ENCODE measurements around the gene RAP1GAP2.
"Not testable (repeated sequence)": the region's sequence is repeated elsewhere in the genome, so short reads cannot be mapped to it uniquely, and the experiment has no call there.

Gene RAP1GAP2

DNA sequence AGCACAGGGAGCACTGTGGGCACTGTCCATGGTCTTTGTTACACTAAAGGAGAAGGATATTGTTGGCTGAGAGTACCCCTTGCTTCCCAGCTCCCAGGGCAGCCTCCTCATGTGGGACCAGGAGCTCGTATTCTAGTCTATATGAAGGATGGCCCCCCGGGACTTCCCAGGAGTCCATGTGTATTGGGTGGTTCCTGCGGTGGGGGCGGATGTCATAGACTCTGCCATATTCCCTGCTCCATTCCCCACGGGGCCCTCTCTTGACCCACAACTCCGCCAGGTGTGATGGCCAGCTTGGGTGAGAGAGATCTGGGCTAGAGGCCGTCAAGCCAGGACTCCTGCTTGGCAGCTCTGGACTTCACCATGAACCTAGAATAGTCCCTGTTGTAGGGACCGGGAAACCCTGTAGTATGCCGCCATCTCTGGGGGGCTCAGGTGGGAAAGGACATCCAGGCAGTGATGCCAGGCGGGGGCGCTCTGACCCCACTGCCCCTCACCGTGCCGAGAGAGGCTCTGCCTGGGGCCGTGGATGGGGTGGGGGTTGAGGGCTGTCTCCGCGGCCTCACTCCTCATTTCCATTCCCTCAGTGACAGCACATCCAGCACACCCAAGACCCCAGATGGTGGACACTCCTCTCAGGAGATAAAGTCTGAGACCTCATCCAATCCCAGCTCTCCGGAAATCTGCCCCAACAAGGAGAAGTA, 229.3 kb downstream of the RAP1GAP2 start:
- H3K27me3 ChIP-seq (ENCODE audit: control insufficient read depth in 2 of 2, insufficient read depth in 2 of 2, low read length in 2 of 2), result no peaks in the 10 kb centered on the region
- no peak overlapping the region for H3K4me3 ChIP-seq (ENCODE audit: low read length in 2 of 2)
- H3K36me3 ChIP-seq (ENCODE audit: control insufficient read depth in 2 of 2, insufficient read depth in 2 of 2, low read length in 2 of 2), result peaks cover 36 to 38% of the 10 kb centered on the region in 2 donors
- H3K27ac ChIP-seq (ENCODE audit: low read depth in 2 of 2, low read length in 2 of 2), result no peak overlapping the region
- H3K4me1 ChIP-seq (ENCODE audit: control insufficient read depth in 2 of 2, insufficient read depth in 2 of 2, low read length in 2 of 2), result no peaks in the 10 kb centered on the region
- H3K9me3 ChIP-seq (ENCODE audit: control insufficient read depth in 2 of 2, low read length in 2 of 2), result peaks cover 4 to 7% of the 10 kb centered on the region in 2 donors
- no peak overlapping the region for H3K9ac ChIP-seq (ENCODE audit: low read depth in 1 of 2, low read length in 2 of 2)

DNA sequence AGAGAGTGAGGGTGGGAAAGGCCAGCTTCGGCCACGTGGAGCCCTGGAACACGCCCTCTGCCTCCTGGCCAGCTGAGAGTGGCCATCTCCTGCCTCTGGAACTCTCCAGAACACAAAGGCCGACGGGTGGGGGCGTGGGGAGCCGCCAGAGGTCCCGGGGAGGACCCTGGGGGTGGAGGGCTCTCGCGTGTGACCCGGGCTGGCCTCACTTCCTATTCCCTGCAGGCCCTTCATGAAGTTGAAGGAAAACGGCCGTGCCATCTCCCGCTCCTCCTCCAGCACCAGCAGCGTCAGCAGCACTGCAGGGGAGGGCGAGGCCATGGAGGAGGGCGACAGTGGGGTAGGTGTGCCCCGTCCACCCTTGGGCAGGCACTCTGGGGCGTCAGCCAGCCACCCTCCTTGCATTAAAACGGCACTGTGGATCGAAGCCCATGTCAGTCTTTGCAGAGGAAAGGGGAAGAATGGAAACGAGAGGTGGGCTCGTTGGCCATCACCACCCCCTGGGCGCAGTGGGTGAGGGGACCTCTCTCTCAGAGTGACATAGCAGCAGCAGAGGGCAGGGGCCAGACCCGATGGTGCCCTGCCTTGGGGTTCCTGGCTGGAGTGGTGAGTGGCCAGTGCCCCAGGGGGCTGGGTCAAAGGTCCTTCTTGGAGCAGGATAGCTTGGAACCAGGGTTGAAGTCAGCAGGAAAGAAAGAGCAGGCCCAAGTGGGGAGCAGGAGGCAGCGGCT, 230.1 kb downstream of the RAP1GAP2 start:
- H3K36me3 ChIP-seq (ENCODE audit: control insufficient read depth in 2 of 2, insufficient read depth in 2 of 2, low read length in 2 of 2), result peaks cover 36% of the 10 kb centered on the region in 2 donors
- no peaks in the 10 kb centered on the region for H3K27me3 ChIP-seq (ENCODE audit: control insufficient read depth in 2 of 2, insufficient read depth in 2 of 2, low read length in 2 of 2)
- no peaks in the 10 kb centered on the region for H3K4me1 ChIP-seq (ENCODE audit: control insufficient read depth in 2 of 2, insufficient read depth in 2 of 2, low read length in 2 of 2)
- peaks cover 4 to 7% of the 10 kb centered on the region in 2 donors for H3K9me3 ChIP-seq (ENCODE audit: control insufficient read depth in 2 of 2, low read length in 2 of 2)
- H3K9ac ChIP-seq (ENCODE audit: low read depth in 1 of 2, low read length in 2 of 2), result no peak overlapping the region
- no peak overlapping the region for H3K4me3 ChIP-seq (ENCODE audit: low read length in 2 of 2)
- no peak overlapping the region for H3K27ac ChIP-seq (ENCODE audit: low read depth in 2 of 2, low read length in 2 of 2)

DNA sequence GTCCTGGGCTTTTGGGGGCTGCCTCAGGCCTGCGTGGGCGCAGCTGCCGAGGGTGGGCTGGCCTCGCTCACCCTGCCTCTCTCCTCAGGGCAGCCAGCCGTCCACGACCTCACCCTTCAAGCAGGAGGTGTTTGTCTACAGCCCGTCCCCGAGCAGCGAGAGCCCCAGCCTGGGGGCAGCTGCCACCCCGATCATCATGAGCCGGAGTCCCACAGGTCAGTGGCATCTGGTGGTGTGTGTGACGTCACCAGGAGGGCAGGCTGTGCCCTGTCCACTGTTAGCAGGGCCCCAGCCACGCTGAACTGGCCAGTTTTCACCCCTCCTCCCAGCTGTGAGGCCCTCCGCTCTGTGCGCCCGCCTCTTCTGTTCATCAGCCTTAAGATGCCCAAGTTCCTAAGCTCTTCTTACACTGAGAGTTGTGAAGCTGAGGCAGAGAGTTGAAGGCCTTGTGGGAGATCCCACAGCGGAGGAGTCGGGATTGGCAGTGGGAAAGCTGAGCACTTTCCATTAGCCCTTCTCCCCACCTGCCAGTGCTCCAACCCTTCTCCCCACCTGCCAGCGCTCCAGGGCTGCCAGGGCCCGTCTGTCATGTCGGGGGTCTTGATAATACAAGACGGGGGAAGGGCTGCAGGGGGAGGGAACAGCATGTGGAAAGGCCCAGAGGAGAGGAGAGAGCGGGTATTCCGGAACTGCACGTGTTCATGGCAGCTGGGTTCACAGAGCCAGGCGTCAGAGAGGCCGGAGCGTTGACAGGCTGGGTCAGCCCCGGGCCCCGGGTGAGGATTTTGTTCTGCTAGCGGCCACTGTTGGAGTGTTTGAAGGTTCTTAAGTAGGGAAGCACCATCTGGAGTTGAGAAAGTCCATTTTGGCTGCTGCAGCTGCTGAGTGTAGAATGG, 230.9 kb downstream of the RAP1GAP2 start:
- Histone ChIP-seq H3K27ac (ENCODE audit: low read depth in 2 of 2, low read length in 2 of 2) (no peak overlapping the region), H3K36me3 (ENCODE audit: control insufficient read depth in 2 of 2, insufficient read depth in 2 of 2, low read length in 2 of 2) (peaks cover 29 to 36% of the 10 kb centered on the region in 2 donors)

DNA sequence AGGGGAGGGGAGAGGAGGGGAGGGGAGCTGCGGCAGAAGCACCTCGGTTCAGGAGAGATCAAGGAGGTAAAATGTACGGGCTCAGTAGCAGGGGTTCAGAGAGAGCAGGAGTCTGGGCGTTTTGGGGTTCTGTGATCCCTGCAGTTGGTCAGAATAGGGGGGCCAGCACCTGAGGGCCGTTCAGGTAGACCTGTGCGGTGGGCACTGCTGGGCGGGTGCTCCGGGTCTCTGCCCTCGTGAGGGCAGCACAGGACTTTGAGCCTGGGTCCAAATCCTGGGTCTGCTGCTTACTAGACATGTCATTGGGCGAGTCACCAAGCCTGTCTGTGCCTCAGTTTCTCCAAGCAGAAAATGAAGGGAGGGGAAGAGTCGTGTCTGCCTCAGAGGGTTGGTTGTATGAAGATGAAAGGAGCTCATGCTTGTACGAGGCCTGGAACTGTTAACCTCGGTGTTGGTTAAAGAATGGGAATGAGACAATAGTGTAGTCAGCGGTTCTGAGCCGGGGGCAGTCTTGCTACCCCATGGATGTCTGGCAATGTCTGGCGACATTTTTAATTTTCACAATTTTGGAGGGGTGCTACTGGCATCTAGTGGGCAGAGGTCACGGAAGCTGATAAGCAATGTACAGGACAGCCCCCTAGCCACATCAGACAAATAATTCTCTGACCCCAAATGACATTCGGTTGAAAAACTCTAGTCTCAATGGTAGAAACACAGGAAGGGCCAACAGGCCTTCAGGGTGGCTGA, 231.7 kb downstream of the RAP1GAP2 start:
- H3K4me1 ChIP-seq (ENCODE audit: control insufficient read depth in 2 of 2, insufficient read depth in 2 of 2, low read length in 2 of 2), result no peaks in the 10 kb centered on the region
- no peak overlapping the region for H3K4me3 ChIP-seq (ENCODE audit: low read length in 2 of 2)
- H3K27ac ChIP-seq (ENCODE audit: low read depth in 2 of 2, low read length in 2 of 2), result no peak overlapping the region
- peaks cover 25 to 36% of the 10 kb centered on the region in 2 donors for H3K36me3 ChIP-seq (ENCODE audit: control insufficient read depth in 2 of 2, insufficient read depth in 2 of 2, low read length in 2 of 2)
- no peaks in the 10 kb centered on the region for H3K27me3 ChIP-seq (ENCODE audit: control insufficient read depth in 2 of 2, insufficient read depth in 2 of 2, low read length in 2 of 2)
- no peak overlapping the region for H3K9ac ChIP-seq (ENCODE audit: low read depth in 1 of 2, low read length in 2 of 2)
- H3K9me3 ChIP-seq (ENCODE audit: control insufficient read depth in 2 of 2, low read length in 2 of 2), result peaks cover 2 to 4% of the 10 kb centered on the region in 2 donors

More for the DNA sequence above, 230.9 kb downstream of the RAP1GAP2 start:
- no peaks in the 10 kb centered on the region for H3K4me1 ChIP-seq (ENCODE audit: control insufficient read depth in 2 of 2, insufficient read depth in 2 of 2, low read length in 2 of 2)
- H3K9ac ChIP-seq (ENCODE audit: low read depth in 1 of 2, low read length in 2 of 2), result no peak overlapping the region
- H3K4me3 ChIP-seq (ENCODE audit: low read length in 2 of 2), result no peak overlapping the region
- H3K9me3 ChIP-seq (ENCODE audit: control insufficient read depth in 2 of 2, low read length in 2 of 2), result peaks cover 4% of the 10 kb centered on the region in 2 donors
- no peaks in the 10 kb centered on the region for H3K27me3 ChIP-seq (ENCODE audit: control insufficient read depth in 2 of 2, insufficient read depth in 2 of 2, low read length in 2 of 2)

DNA sequence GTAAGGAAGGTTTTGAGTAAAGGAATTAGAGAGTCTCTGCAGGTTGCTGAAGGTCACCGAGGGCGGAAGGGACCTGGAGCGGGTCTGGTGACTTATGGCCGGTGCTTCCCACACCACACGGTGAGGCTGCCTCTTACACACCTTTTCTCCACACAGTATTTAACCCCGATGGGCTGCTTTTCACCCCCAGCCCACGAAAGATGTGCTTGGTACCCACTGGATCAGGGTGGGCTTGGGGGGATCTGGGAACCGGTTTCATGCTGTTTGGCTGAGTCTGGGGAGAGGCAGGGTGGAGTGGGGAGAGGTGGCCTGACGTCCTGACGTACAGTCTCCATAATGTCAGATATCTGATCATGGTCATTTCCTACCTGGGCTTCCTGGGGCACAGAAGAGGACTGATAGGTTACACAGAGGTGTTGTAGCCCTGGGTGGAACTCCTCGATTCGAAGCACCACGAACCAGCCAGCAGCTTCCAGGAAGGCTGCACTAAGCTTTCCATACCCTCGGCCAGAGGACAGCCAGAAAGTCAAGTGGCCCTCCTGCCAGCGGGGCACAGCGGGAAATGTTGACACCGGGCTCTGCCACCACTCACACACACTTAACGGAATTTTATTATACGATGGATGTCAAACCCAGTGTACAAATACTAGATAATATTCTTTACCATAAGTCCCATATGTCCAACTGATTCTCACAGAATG, 233.1 kb downstream of the RAP1GAP2 start:
- Histone ChIP-seq H3K27ac (ENCODE audit: low read depth in 2 of 2, low read length in 2 of 2) (no peak overlapping the region), H3K27me3 (ENCODE audit: control insufficient read depth in 2 of 2, insufficient read depth in 2 of 2, low read length in 2 of 2) (no peaks in the 10 kb centered on the region), H3K9me3 (ENCODE audit: control insufficient read depth in 2 of 2, low read length in 2 of 2) (no peaks in the 10 kb centered on the region), H3K4me1 (ENCODE audit: control insufficient read depth in 2 of 2, insufficient read depth in 2 of 2, low read length in 2 of 2) (no peaks in the 10 kb centered on the region), H3K36me3 (ENCODE audit: control insufficient read depth in 2 of 2, insufficient read depth in 2 of 2, low read length in 2 of 2) (peaks cover 20 to 35% of the 10 kb centered on the region in 2 donors), H3K9ac (ENCODE audit: low read depth in 1 of 2, low read length in 2 of 2) (no peak overlapping the region), H3K4me3 (ENCODE audit: low read length in 2 of 2) (no peak overlapping the region)

DNA sequence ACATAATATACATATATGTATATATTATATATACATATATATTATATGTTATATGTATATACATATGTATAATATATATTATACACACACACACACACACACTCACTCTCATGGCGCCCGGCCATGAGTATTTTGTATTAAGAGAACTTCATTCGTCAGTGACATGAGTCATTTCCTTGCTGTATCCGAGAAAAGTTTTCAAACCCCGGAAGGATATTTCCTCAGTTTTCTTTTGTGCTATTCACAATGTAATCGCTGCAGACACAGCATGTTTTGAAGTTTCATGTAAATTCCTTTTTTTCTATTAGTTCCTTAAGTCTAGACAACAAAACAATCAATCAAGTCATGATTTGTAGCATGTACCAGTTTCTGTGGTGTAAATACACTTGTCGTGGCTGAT, 233.9 kb downstream of the RAP1GAP2 start:
- no peaks in the 10 kb centered on the region for H3K9me3 ChIP-seq (ENCODE audit: control insufficient read depth in 2 of 2, low read length in 2 of 2)
- no peak overlapping the region for H3K4me3 ChIP-seq (ENCODE audit: low read length in 2 of 2)
- H3K27ac ChIP-seq (ENCODE audit: low read depth in 2 of 2, low read length in 2 of 2), result no peak overlapping the region
- H3K4me1 ChIP-seq (ENCODE audit: control insufficient read depth in 2 of 2, insufficient read depth in 2 of 2, low read length in 2 of 2), result no peaks in the 10 kb centered on the region
- H3K9ac ChIP-seq (ENCODE audit: low read depth in 1 of 2, low read length in 2 of 2), result no peak overlapping the region
- H3K36me3 ChIP-seq (ENCODE audit: control insufficient read depth in 2 of 2, insufficient read depth in 2 of 2, low read length in 2 of 2), result peaks cover 20 to 35% of the 10 kb centered on the region in 2 donors
- no peaks in the 10 kb centered on the region for H3K27me3 ChIP-seq (ENCODE audit: control insufficient read depth in 2 of 2, insufficient read depth in 2 of 2, low read length in 2 of 2)

DNA sequence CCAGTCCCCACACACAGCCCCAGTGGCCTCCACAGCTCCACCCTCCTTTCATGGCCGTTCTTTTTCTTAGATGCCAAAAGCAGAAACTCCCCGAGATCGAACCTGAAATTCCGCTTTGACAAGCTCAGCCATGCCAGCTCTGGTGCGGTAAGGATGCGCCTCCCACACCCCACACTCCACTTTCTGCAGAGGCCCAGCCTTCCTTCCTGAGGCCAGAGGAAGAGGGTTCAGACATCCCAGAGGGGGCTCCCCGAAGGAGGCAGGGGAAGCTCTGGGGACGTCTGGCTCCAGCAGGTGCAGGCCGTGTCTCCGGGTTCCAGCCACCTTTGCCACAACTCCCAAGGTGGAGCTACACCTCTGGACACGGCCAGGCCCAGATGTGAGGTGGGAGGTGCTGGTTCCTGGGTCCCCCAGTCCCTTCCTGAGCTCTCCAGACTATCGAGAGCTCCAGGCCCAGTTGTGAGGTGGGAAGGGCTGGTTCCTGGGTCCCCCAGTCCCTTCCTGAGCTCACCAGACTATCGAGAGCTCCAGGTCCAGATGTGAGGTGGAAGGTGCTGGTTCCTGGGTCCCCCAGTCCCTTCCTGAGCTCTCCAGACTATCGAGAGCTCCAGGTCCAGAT, 234.7 kb downstream of the RAP1GAP2 start:
- not testable (repeated sequence) for H3K9ac ChIP-seq (ENCODE audit: low read depth in 1 of 2, low read length in 2 of 2); H3K27me3 ChIP-seq (ENCODE audit: control insufficient read depth in 2 of 2, insufficient read depth in 2 of 2, low read length in 2 of 2); H3K27ac ChIP-seq (ENCODE audit: low read depth in 2 of 2, low read length in 2 of 2); H3K9me3 ChIP-seq (ENCODE audit: control insufficient read depth in 2 of 2, low read length in 2 of 2); H3K4me3 ChIP-seq (ENCODE audit: low read length in 2 of 2); H3K4me1 ChIP-seq (ENCODE audit: control insufficient read depth in 2 of 2, insufficient read depth in 2 of 2, low read length in 2 of 2)
- peaks cover 17 to 35% of the 10 kb centered on the region in 2 donors for H3K36me3 ChIP-seq (ENCODE audit: control insufficient read depth in 2 of 2, insufficient read depth in 2 of 2, low read length in 2 of 2)

DNA sequence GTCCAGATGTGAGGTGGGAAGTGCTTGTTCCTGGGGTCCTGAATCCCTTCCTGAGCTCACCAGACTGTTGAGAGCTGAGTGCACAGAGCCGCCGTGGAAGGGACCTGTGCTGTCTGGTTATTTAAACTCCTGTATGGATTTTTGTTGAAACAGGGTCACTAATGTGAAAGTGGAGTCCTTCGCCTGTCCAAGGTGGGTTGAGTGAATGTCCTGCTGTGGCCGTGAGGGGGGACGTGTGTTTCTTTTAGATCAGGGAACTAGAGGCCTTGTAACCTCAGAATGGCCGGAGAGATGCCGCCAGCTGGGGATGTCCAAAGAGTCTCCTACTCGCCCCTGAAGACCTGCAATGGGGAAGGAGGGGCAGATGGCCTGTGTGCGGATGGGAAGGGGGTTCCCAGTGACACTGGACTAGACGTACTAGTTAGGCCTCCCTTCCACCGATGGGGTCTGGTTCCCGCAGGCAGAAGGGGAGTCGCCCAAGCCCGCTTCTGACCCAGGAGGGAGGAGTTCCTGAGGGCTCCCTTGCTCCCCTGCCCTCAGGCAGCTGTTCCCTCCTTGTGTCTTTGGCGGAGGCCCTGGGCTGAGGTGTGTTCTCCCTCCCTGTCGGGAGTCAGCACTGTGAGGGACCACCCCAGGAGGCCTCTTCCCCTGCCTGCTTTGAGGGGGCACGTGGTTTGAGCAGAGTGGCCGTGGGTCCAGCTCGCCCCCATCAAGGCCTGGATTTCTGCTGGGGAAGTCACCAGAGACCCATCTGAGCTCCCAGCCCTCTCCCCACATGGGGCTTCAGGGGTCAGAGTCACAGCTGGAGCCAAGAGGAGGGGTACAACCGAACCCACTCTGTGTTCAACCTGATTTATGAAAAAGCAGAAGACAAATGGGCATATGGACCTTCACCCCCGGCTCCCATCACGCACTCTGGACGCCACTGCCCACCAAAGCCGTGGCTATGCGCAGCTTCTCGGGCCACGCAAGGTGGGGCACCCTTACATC, 236.3 kb downstream of the RAP1GAP2 start:
- Histone ChIP-seq H3K4me1 (ENCODE audit: control insufficient read depth in 2 of 2, insufficient read depth in 2 of 2, low read length in 2 of 2) (no peaks in the 10 kb centered on the region), H3K9ac (ENCODE audit: low read depth in 1 of 2, low read length in 2 of 2) (no peak overlapping the region), H3K36me3 (ENCODE audit: control insufficient read depth in 2 of 2, insufficient read depth in 2 of 2, low read length in 2 of 2) (peaks cover 10 to 24% of the 10 kb centered on the region in 2 donors), H3K9me3 (ENCODE audit: control insufficient read depth in 2 of 2, low read length in 2 of 2) (no peaks in the 10 kb centered on the region), H3K27me3 (ENCODE audit: control insufficient read depth in 2 of 2, insufficient read depth in 2 of 2, low read length in 2 of 2) (no peaks in the 10 kb centered on the region), H3K4me3 (ENCODE audit: low read length in 2 of 2) (no peak overlapping the region), H3K27ac (ENCODE audit: low read depth in 2 of 2, low read length in 2 of 2) (no peak overlapping the region)

Measured in mucosa of rectum (tissue), 2 donors.